Stimulated activated effector memory CD8-positive, alpha-beta T cell treated with anti-CD3 and anti-CD28 coated beads, Interleukin-12 subunit alpha, Interleukin-12 subunit beta, amount 100 ng/mL, for 72 hours (primary cell): ENCODE measurements around the gene OR52N1.

Experiments used
- ATAC-seq: fragments of 150-1000 bp; cut with Tn5 transposase; 2 replicates; pipeline ENCODE4 v1.10.0; 2021
- DNase-seq, 2 donors: peaks; one replicate each; pipeline ENCODE4 v3.0.0; 2021 to 2022; ENCODE audit warnings: low spot score in 2 of 2
- H3K27ac Mint-ChIP-seq: one replicate; pipeline ENCODE4 v1.8.0; 2022; ENCODE audit warnings: mild to moderate bottlenecking, mixed read lengths
- H3K36me3 Mint-ChIP-seq: one replicate; pipeline ENCODE4 v1.8.0; 2022; ENCODE audit warnings: mild to moderate bottlenecking, mixed read lengths
- H3K4me1 Mint-ChIP-seq: one replicate; pipeline ENCODE4 v1.8.0; 2022; ENCODE audit warnings: mixed read lengths
- H3K4me3 Mint-ChIP-seq: one replicate; pipeline ENCODE4 v1.8.0; 2022; ENCODE audit warnings: mild to moderate bottlenecking, mixed read lengths
- H3K9me3 Mint-ChIP-seq: one replicate; pipeline ENCODE4 v1.8.0; 2022; ENCODE audit warnings: mixed read lengths

OR52N1 gene

DNA sequence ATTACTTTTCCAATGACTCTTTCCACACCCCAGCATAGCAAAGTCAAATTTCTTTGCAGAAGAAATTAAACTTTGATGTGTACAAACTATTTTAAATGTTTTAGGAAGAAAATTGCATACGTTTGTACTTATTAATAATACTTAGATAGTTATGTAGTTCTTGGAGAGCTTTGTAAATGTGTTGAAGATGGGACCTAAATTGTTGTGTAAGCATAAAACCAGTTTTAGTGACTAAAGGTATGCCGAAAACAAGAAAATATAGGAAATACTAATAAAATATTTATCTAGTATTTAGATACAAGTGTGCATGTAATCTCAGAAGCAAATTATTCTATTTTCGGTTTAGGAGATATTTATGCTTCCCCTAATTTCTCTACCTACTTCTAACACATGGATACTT, 41.2 kb downstream of the OR52N1 start:
- DNase-seq (no peak), ATAC-seq (no peak)
- Mint-ChIP-seq H3K4me1 (no peaks in the 10 kb centered on the region), H3K4me3 (no peak overlapping the region), H3K9me3 (no peaks in the 10 kb centered on the region), H3K27ac (no peak overlapping the region), H3K36me3 (no peaks in the 10 kb centered on the region)

DNA sequence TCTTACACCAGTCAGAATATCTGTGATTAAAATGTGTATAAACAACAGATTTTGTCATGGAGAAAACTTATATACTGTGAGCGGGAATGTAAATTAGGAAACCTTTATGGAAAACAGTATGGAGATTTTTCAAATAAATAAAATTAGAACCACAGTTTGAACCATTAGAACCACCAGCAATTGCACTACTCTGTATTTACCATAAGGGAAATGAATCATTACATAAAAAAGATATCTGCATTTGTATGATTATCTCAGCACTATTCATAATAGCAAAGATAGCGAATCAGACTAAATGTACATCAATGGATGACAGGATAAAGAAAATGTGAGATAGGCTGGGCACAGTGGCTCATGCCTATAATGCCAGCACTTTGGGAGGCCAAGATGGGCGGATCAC, 44.5 kb downstream of the OR52N1 start:
- no peak for ATAC-seq
- no peak for DNase-seq
- no peaks in the 10 kb centered on the region for H3K36me3 Mint-ChIP-seq
- H3K4me3 Mint-ChIP-seq = no peak overlapping the region
- H3K4me1 Mint-ChIP-seq = no peaks in the 10 kb centered on the region
- peaks cover 4% of the 10 kb centered on the region for H3K9me3 Mint-ChIP-seq
- no peak overlapping the region for H3K27ac Mint-ChIP-seq

DNA sequence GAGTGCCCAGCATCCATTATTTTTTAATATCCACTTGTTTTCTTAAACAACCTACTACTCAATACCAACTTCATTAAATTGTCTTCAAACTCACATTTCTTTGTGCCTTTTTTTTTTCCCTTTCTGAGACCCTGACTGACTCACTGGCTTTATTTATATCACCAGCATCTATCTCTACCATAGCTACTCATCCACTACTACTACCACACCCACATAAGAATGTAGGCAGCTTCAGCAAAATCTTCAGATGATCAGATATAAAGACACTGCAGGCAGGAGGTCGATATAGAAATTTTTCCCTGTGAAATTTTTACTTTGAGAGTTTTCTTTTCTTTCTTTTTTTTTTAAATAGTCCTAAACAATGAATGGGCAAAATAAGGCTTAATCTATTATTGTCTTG, 52.6 kb downstream of the OR52N1 start:
- no peaks in the 10 kb centered on the region for H3K4me1 Mint-ChIP-seq
- ATAC-seq = no peak
- DNase-seq = no peak
- H3K9me3 Mint-ChIP-seq = peaks cover 13% of the 10 kb centered on the region
- H3K27ac Mint-ChIP-seq = no peak overlapping the region
- H3K4me3 Mint-ChIP-seq = no peak overlapping the region
- H3K36me3 Mint-ChIP-seq = no peaks in the 10 kb centered on the region

GRCh38 chr11:5737670-5738392, 53.2 kb downstream of the OR52N1 start:
- Mint-ChIP-seq H3K36me3 (no peaks in the 10 kb centered on the region), H3K4me1 (no peaks in the 10 kb centered on the region), H3K9me3 (peaks cover 13% of the 10 kb centered on the region), H3K27ac (no peak overlapping the region), H3K4me3 (no peak overlapping the region)
- no peak for DNase-seq
- ATAC-seq = no peak

- no peak overlapping the region for H3K4me3 Mint-ChIP-seq
These were observed 54.0 kb downstream of the OR52N1 start for GRCh38 chr11:5737091-5737490.

More at GRCh38 chr11:5737091-5737490, 54.0 kb downstream of the OR52N1 start:
- Mint-ChIP-seq H3K9me3 (peaks cover 13% of the 10 kb centered on the region), H3K27ac (no peak overlapping the region), H3K4me1 (no peaks in the 10 kb centered on the region), H3K36me3 (no peaks in the 10 kb centered on the region)
- no peak for DNase-seq
- no peak for ATAC-seq
